ENCODE measurements around the gene HDGF.
A peak's percentile ranks its signal among the peaks of the same experiment; 100 is the strongest.

The HDGF gene

DNA sequence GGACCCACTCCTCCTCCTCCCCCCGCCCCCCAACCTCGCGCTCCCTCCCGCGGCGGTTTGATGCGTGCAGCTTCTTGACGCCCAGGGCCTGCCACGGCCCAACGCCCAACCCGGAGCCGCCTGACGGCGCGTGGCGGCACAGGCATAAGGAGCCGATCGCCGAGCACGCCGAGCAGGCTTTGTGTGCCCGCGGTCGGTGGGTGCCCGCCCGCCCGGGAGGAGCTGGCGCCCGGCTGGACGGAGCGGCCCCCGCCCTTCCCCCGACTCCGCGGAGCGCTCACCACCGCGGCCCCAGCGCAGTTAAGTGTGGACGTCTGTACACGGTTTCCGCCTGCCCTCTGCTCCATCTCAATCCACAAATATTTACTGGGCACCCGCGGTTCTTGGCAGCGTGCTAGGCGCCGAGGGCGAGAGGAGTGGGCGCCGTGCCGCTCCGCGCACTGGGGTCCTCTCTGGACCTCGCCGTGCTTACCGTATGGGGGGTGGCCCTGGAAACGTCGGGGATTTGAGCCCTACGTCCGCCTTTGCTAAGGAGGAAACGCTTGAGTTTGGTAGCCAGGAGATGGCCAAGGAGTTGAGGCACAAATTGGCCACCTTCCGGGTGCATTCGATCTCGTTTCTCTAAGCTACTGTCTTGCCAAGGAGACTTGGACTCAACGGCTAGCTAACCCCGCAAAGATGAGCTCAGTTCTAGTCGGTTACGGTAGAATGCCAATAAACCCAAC, 444 bp upstream of the HDGF start:
- POLR2A ChIA-PET: interaction anchor here (0.7 to 4.5 kb wide), 15 partner anchors 9 to 128 kb away, joined by 3 to 80 read pairs (median 5); partner anchors contain the start of genes CRABP2, ISG20L2, METTL25B and MRPL24
- DNase-seq (ENCODE audit: extremely low spot score): peak; percentile 93
- CTCF ChIA-PET: interaction anchor here (0.6 to 2.2 kb wide), 5 partner anchors 15 to 108 kb away, joined by 3 to 10 read pairs (median 4); partner anchors contain the start of gene PRCC
- TF ChIP-seq SP1 (IDR thresholded peaks at IDR 0.05) (no peak), BHLHE40 (IDR thresholded peaks at IDR 0.05; ENCODE audit: borderline replicate concordance) (no peak), ELF4 (IDR thresholded peaks at IDR 0.05) (no peak), LEF1 (IDR thresholded peaks at IDR 0.05; ENCODE audit: borderline replicate concordance) (no peak), PKNOX1 (IDR thresholded peaks at IDR 0.05) (no peak; the same call in 1 of the 2 replicates), CTBP1 (IDR thresholded peaks at IDR 0.05; ENCODE audit: borderline replicate concordance) (no peak), L3MBTL2 (conservative IDR thresholded peaks at IDR 0.05) (peak; percentile 89), SUZ12 (IDR thresholded peaks at IDR 0.05) (no peak), ARNT (IDR thresholded peaks at IDR 0.05) (peak; percentile 77)

DNA sequence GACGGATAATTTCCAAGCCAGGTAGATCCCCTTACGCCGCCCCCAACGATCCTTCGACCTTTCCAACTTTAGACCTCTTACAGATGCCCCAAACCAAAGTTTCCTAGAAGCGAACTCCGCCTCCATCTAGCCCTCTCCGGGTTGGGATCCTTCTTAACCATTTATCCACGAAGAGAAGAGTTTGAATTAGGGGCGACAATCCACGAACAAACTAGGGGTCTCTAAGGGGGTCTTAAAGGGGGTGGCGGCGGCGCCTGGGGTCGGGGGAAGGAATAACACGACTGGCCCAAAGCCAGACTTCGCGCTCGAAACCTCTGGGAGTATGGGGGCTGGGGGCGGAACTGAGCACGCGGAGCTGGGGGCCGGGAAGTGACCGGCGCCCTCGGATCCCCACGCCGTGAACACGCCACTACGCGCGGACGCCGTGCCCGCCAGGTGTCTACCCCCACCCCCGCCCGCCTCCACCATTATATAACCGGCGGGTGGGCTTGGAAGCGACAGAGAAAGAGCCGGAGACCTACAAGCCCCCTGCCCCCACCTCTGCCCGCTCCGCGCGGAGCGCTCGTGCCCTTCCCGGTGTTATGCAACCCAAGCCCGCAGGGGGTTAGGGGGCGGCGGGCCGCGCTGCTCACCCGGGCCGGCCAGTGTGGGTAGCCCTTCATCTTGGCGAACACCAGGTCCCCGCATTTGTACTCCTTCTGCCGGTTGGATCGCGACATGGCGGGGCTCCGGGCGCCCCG, 594 bp downstream of the HDGF start:
- POLR2A ChIA-PET: interaction anchor here (0.7 to 4.5 kb wide), 10 partner anchors 9 to 107 kb away, joined by 3 to 80 read pairs (median 6); partner anchors contain the start of genes ISG20L2, METTL25B, MRPL24 and PRCC
- TF ChIP-seq TARDBP (IDR thresholded peaks at IDR 0.05) (no peak), L3MBTL2 (conservative IDR thresholded peaks at IDR 0.05) (peak; percentile 37; the same call in 1 of the 2 replicates)
- CTCF ChIA-PET: interaction anchor here (0.6 to 2.2 kb wide), 3 partner anchors 16 to 91 kb away, joined by 3 to 10 read pairs (median 5); partner anchors contain the start of gene PRCC
- peak; percentile 48 for DNase-seq (ENCODE audit: extremely low spot score)

DNA sequence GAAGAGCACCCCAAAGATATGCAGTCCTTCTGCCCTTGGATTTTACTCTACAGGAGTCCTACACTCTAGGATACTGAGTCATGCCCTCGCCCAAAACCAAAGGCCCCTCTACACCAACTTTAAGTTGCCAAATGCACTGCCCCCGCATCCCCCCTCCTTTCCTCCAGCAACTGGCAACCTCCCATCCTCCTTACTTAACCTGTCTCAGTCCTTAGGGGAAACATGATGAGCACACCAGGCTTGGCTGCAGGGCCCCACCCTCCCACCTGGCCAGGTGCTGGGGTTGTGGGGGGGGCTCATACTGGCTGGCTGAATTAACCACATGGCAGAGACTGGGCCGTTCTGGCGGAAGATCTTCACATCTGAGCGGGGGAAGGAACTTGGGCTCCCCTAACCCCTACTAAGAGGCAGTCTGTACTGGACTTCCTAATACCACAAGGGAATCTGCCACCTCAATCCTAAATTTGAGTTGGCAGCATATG, 1.2 kb downstream of the HDGF start:
- no peak for DNase-seq (ENCODE audit: extremely low spot score)
- ChIA-PET POLR2A (interaction anchor here (1.0 to 4.5 kb wide), 5 partner anchors 9 to 22 kb away, joined by 4 to 80 read pairs (median 33); partner anchors contain the start of genes ISG20L2, METTL25B, MRPL24 and PRCC), CTCF (interaction anchor here (2.2 kb wide), 1 partner anchor 24 kb away, joined by 10 read pairs; no protein-coding TSS in a partner anchor)
- TF ChIP-seq TARDBP (IDR thresholded peaks at IDR 0.05) (no peak), L3MBTL2 (conservative IDR thresholded peaks at IDR 0.05) (no peak)

GRCh38 chr1:156749419-156750118, 1.9 kb downstream of the HDGF start:
- ChIA-PET POLR2A (interaction anchor here (1.0 to 4.5 kb wide), 4 partner anchors 8 to 21 kb away, joined by 4 to 80 read pairs (median 33); partner anchors contain the start of genes ISG20L2, METTL25B, MRPL24 and PRCC), CTCF (no interaction called here)
- no peak for DNase-seq (ENCODE audit: extremely low spot score)

DNA sequence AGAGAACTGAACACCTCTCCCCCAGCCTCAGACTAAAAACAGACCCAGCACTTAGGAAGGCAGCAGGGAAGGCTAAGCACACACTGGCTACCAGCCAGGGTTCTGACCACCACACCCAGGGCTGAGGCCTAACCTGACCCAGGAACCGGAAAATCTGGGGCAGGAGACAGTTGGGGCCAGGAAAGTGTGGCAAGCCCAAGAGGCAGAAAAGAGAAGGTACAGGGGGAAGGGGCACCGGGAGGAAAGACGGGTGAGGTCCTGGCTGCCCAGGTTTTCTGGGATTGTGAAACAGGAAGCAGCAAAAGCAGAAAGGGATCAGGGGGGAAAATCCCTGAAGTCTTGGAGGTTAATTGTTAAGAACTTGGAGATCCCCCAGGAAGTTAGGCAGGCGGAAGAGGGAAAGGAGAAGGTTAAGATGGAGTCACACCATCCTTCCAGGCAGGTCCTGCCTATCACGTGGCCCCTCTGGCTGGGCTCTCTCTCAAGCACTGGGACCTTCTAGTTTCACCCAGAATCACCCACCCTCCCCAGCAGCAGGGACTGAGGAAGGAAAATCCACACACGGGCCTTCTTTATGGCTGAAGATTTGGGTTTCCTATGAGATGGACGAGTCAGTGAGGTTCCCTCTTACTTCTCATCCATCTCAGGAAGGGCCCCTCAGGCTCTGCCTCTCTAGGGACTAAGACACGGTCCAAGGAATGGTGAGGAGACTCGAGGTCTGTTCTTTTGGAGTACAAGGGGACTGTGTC, 2.6 kb downstream of the HDGF start:
- ChIA-PET CTCF (interaction anchor here (0.6 kb wide), 1 partner anchor 279 kb away, joined by 3 read pairs; no protein-coding TSS in a partner anchor), POLR2A (interaction anchor here (4.5 kb wide), 2 partner anchors 7 to 18 kb away, joined by 60 to 80 read pairs; partner anchors contain the start of genes MRPL24 and PRCC)
- no peak for TF ChIP-seq HDGF (IDR thresholded peaks at IDR 0.05; ENCODE audit: borderline replicate concordance)
- no peak for TF ChIP-seq SUZ12 (IDR thresholded peaks at IDR 0.05)
- no peak for TF ChIP-seq ARNT (IDR thresholded peaks at IDR 0.05)
- no peak for TF ChIP-seq FOXK2 (IDR thresholded peaks at IDR 0.05)
- no peak for TF ChIP-seq TARDBP (IDR thresholded peaks at IDR 0.05)
- TF ChIP-seq ZNF384 (IDR thresholded peaks at IDR 0.05): no peak
- no peak for TF ChIP-seq BHLHE40 (IDR thresholded peaks at IDR 0.05; ENCODE audit: borderline replicate concordance)
- no peak for TF ChIP-seq SP1 (IDR thresholded peaks at IDR 0.05)
- no peak for TF ChIP-seq L3MBTL2 (conservative IDR thresholded peaks at IDR 0.05)
- no peak for TF ChIP-seq PKNOX1 (IDR thresholded peaks at IDR 0.05)
- TF ChIP-seq FOXA1 (IDR thresholded peaks at IDR 0.05): no peak
- no peak for TF ChIP-seq LEF1 (IDR thresholded peaks at IDR 0.05; ENCODE audit: borderline replicate concordance)
- no peak for TF ChIP-seq CTBP1 (IDR thresholded peaks at IDR 0.05; ENCODE audit: borderline replicate concordance)
- no peak for TF ChIP-seq FOXM1 (IDR thresholded peaks at IDR 0.05; ENCODE audit: borderline replicate concordance)
- no peak for TF ChIP-seq ELF4 (IDR thresholded peaks at IDR 0.05)
- TF ChIP-seq NFRKB (IDR thresholded peaks at IDR 0.05): no peak
- DNase-seq (ENCODE audit: extremely low spot score): no peak

More at GRCh38 chr1:156749419-156750118, 1.9 kb downstream of the HDGF start:
- no peak for TF ChIP-seq ELF4 (IDR thresholded peaks at IDR 0.05)
- no peak for TF ChIP-seq NFRKB (IDR thresholded peaks at IDR 0.05)
- no peak for TF ChIP-seq TARDBP (IDR thresholded peaks at IDR 0.05)
- no peak for TF ChIP-seq L3MBTL2 (conservative IDR thresholded peaks at IDR 0.05)
- no peak for TF ChIP-seq FOXK2 (IDR thresholded peaks at IDR 0.05)
- no peak for TF ChIP-seq BHLHE40 (IDR thresholded peaks at IDR 0.05; ENCODE audit: borderline replicate concordance)
- no peak for TF ChIP-seq SP1 (IDR thresholded peaks at IDR 0.05)
- no peak for TF ChIP-seq ZNF384 (IDR thresholded peaks at IDR 0.05)
- TF ChIP-seq LEF1 (IDR thresholded peaks at IDR 0.05; ENCODE audit: borderline replicate concordance): no peak
- no peak for TF ChIP-seq SUZ12 (IDR thresholded peaks at IDR 0.05)
- no peak for TF ChIP-seq ARNT (IDR thresholded peaks at IDR 0.05)
- no peak for TF ChIP-seq HDGF (IDR thresholded peaks at IDR 0.05; ENCODE audit: borderline replicate concordance)
- TF ChIP-seq FOXA1 (IDR thresholded peaks at IDR 0.05): no peak
- TF ChIP-seq FOXM1 (IDR thresholded peaks at IDR 0.05; ENCODE audit: borderline replicate concordance): no peak
